ENCODE results near the gene PMM1. TPM values are rescaled to one million over a fixed set of nuclear protein-coding genes. Genes with fewer than 3 reads are reported as not detected.

PMM1 gene
- total and polyA plus RNA-seq, 2 donors (not counting 3 experiments of a cell fraction or from before 2014, with no cell fraction given), result 14.6 to 31.7 TPM

DNA sequence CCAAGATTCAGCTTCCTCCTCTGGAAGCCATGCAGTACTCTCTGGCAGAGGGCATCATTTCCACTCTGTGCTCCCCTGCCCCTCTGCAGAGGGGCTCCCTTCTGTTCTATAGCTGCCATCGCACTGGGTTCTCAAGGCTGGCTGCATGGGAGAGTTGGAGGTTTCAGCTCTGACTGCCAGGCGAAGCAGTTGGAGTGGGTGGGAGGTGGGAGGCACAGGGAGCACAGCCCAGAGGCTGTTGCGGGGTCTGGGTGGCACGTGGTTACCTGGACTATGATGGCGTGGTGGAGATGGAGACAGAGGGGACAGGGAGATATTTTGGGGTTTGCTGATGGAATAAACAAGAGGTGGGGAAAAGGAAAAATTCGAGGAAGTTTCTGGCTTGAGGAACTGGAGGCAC, 4.8 kb downstream of the PMM1 start:
- dilution Hi-C loops (cut with MboI; ENCODE audit: extremely low pct_ligation_motif_present, low sequenced_read_pairs) (no loop called here), intact Hi-C loops (cut with micrococcal nuclease) (no loop called here)
- TF ChIP-seq GATA2 (IDR thresholded peaks at IDR 0.05; ENCODE audit: insufficient read depth, insufficient read length, low read depth, low read length) (no peak), FOS (IDR thresholded peaks at IDR 0.05; ENCODE audit: borderline replicate concordance, insufficient read depth, low read length) (no peak), POLR2AphosphoS5 (IDR thresholded peaks at IDR 0.05; ENCODE audit: insufficient read depth, low read depth, low read length) (no peak), POLR2A (IDR thresholded peaks at IDR 0.05; ENCODE audit: low read depth, low read length) (no peak), JUN (IDR thresholded peaks at IDR 0.05; ENCODE audit: borderline replicate concordance, insufficient read depth, insufficient read length, low read depth) (no peak), MYC (IDR thresholded peaks at IDR 0.05; ENCODE audit: low read depth, low read length) (no peak), EZH2 (IDR thresholded peaks at IDR 0.05; ENCODE audit: borderline replicate concordance, low read depth, low read length, severe bottlenecking) (no peak)
- TF ChIP-seq, protein P1, sequence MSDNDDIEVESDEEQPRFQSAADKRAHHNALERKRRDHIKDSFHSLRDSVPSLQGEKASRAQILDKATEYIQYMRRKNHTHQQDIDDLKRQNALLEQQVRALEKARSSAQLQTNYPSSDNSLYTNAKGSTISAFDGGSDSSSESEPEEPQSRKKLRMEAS (IDR thresholded peaks at IDR 0.05; ENCODE audit: insufficient read depth, insufficient read length), result no peak
- TF ChIP-seq, protein P2, sequence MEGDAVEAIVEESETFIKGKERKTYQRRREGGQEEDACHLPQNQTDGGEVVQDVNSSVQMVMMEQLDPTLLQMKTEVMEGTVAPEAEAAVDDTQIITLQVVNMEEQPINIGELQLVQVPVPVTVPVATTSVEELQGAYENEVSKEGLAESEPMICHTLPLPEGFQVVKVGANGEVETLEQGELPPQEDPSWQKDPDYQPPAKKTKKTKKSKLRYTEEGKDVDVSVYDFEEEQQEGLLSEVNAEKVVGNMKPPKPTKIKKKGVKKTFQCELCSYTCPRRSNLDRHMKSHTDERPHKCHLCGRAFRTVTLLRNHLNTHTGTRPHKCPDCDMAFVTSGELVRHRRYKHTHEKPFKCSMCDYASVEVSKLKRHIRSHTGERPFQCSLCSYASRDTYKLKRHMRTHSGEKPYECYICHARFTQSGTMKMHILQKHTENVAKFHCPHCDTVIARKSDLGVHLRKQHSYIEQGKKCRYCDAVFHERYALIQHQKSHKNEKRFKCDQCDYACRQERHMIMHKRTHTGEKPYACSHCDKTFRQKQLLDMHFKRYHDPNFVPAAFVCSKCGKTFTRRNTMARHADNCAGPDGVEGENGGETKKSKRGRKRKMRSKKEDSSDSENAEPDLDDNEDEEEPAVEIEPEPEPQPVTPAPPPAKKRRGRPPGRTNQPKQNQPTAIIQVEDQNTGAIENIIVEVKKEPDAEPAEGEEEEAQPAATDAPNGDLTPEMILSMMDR (IDR thresholded peaks at IDR 0.05; ENCODE audit: extremely low read depth in 1 of 2, insufficient read depth in 1 of 2, low read depth in 1 of 2, low read length in 2 of 2), result no peak
- Histone ChIP-seq H3K27me3 (ENCODE audit: control insufficient read depth in 2 of 2, insufficient read depth in 2 of 2, low read length in 2 of 2) (no peaks in the 10 kb centered on the region), H3K27ac (ENCODE audit: insufficient read depth, low read depth, low read length) (no peak overlapping the region), H3K36me3 (ENCODE audit: control insufficient read depth in 2 of 2, extremely low read depth in 1 of 2, insufficient read depth in 2 of 2, low read length in 2 of 2) (peaks cover 0 to 1% of the 10 kb centered on the region in 2 experiments), H3K4me1 (ENCODE audit: control insufficient read depth, extremely low read depth, insufficient read depth, low read length) (peaks cover 6% of the 10 kb centered on the region), H3K4me3 (replicated peaks in 1 of 3; ENCODE audit: insufficient read depth in 1 of 3, low read depth in 1 of 3, low read length in 3 of 3) (no peak overlapping the region), H3K79me2 (ENCODE audit: control insufficient read depth, insufficient read depth, low read length) (peaks cover 2% of the 10 kb centered on the region), H3K9me3 (replicated peaks; ENCODE audit: control insufficient read depth, insufficient read depth, low read length) (no peaks in the 10 kb centered on the region), H2AFZ (ENCODE audit: low read depth, low read length) (no peak overlapping the region), H3K4me2 (ENCODE audit: insufficient read depth, low read length) (no peak overlapping the region), H3K9ac (replicated peaks; ENCODE audit: extremely low read depth, insufficient read depth, low read length) (no peak overlapping the region), H4K20me1 (replicated peaks; ENCODE audit: control insufficient read depth, extremely low read depth, insufficient read depth, low read length) (no peaks in the 10 kb centered on the region), H3K9me1 (replicated peaks; ENCODE audit: control insufficient read depth, extremely low read depth, insufficient read depth, low read length) (no peaks in the 10 kb centered on the region)
- FAIRE-seq (no peak), DNase-seq (ENCODE audit: low read depth, low spot score) (no peak)
- BruUV-seq (replicated peaks), result no TSS peak
- CTCF ChIA-PET, result interaction anchor here (2.4 kb wide), 1 partner anchor 41 kb away, joined by 6 read pairs; the partner anchor contains the start of gene POLR3H
- POLR2A ChIA-PET, result no interaction called here

Data from endothelial cell of umbilical vein (primary cell).